Hepatocyte (in vitro differentiated cells): ENCODE data around the gene MRFAP1L1. TPM values are rescaled to one million over a fixed set of nuclear protein-coding genes. Genes with fewer than 3 reads are reported as not detected.

Source experiments
- DNase-seq: peaks from one replicate; pipeline ENCODE4 v3.0.0-alpha.2; 2016; ENCODE audit warnings: low spot score
- H2AFZ ChIP-seq: fragments of 200-600 bp; sonication (generic); 2 replicates; pipeline ENCODE4 v1.6.0; 2016; ENCODE audit warnings: antibody characterized with exemption, mild to moderate bottlenecking
- H3K27ac ChIP-seq: fragments of 200-600 bp; sonication (generic); 2 replicates; pipeline ENCODE4 v1.5.1; 2016; ENCODE audit warnings: mild to moderate bottlenecking
- H3K27me3 ChIP-seq: fragments of 200-600 bp; sonication (generic); 2 replicates; pipeline ENCODE4 v1.6.1; 2016
- H3K36me3 ChIP-seq: fragments of 200-600 bp; sonication (generic); replicated peaks from 2 replicates; pipeline ENCODE4 v1.5.1; 2016; ENCODE audit warnings: low read depth; ENCODE audit not compliant: insufficient read depth
- H3K4me1 ChIP-seq: fragments of 200-600 bp; sonication (generic); 2 replicates; pipeline ENCODE4 v1.5.1; 2016; ENCODE audit warnings: mild to moderate bottlenecking, moderate library complexity; ENCODE audit not compliant: insufficient read depth
- H3K4me2 ChIP-seq: fragments of 200-600 bp; sonication (generic); 2 replicates; pipeline ENCODE4 v1.6.0; 2016
- H3K4me3 ChIP-seq: fragments of 200-600 bp; sonication (generic); 2 replicates; pipeline ENCODE4 v1.5.1; 2016; ENCODE audit warnings: mild to moderate bottlenecking
- H3K79me2 ChIP-seq: fragments of 200-600 bp; sonication (generic); 2 replicates; pipeline ENCODE4 v1.6.0; 2017; ENCODE audit warnings: mild to moderate bottlenecking
- H3K9me2 ChIP-seq: fragments of 200-600 bp; sonication (generic); replicated peaks from 2 replicates; pipeline ENCODE4 v1.6.0; 2017; ENCODE audit warnings: mild to moderate bottlenecking; ENCODE audit not compliant: insufficient read depth
- H3K9me3 ChIP-seq: fragments of 200-600 bp; sonication (generic); 2 replicates; pipeline ENCODE4 v1.5.1; 2016; ENCODE audit warnings: low read depth, mild to moderate bottlenecking
- H4K20me1 ChIP-seq: fragments of 200-600 bp; sonication (generic); 2 replicates; pipeline ENCODE4 v1.6.0; 2016; ENCODE audit warnings: mild to moderate bottlenecking; ENCODE audit not compliant: insufficient read depth, poor library complexity, severe bottlenecking
- EZH2 ChIP-seq: fragments of 200-600 bp; sonication (generic); IDR thresholded peaks from 2 replicates; pipeline ENCODE4 v1.6.1; 2016; ENCODE audit warnings: antibody characterized with exemption, mild to moderate bottlenecking, borderline replicate concordance
- EZH2phosphoT487 ChIP-seq: fragments of 200-600 bp; sonication (generic); IDR thresholded peaks from one replicate; pipeline ENCODE4 v1.6.1; 2018; ENCODE audit warnings: antibody characterized with exemption, mild to moderate bottlenecking, low read depth, moderate library complexity; ENCODE audit not compliant: unreplicated experiment, severe bottlenecking
- WGBS: methylation state at CpG from one replicate; pipeline ENCODE4 v1.1.6; 2016; ENCODE audit warnings: low lambda C conversion rate; ENCODE audit errors: missing lambda C conversion rate; 5-methylcytosine and 5-hydroxymethylcytosine counted together
- polyA plus RNA-seq: library from polyadenylated mRNA; unstranded; fragments of >200 nt; fragmentation: Nextera tagmentation; extraction: Ambion mirVana; gene quantifications from 2 replicates; pipeline ENCODE4 v1.2.1, GENCODE V29; 2016
- total RNA-seq: library from RNA; depleted of rRNA; stranded (reverse); fragments of >200 nt; gene quantifications from 2 replicates; pipeline ENCODE4 v1.2.3, GENCODE V29; 2014
- TF ChIP-seq, protein P1 (sequence below): fragments of 200-600 bp; sonication (generic); IDR thresholded peaks from 2 replicates; pipeline ENCODE4 v1.5.1; 2016; ENCODE audit warnings: antibody characterized with exemption, mild to moderate bottlenecking; ENCODE audit not compliant: poor library complexity

Gene MRFAP1L1
- total and polyA plus RNA-seq, 2 experiments from 2014 or later: 60.8 to 84.9 TPM

DNA sequence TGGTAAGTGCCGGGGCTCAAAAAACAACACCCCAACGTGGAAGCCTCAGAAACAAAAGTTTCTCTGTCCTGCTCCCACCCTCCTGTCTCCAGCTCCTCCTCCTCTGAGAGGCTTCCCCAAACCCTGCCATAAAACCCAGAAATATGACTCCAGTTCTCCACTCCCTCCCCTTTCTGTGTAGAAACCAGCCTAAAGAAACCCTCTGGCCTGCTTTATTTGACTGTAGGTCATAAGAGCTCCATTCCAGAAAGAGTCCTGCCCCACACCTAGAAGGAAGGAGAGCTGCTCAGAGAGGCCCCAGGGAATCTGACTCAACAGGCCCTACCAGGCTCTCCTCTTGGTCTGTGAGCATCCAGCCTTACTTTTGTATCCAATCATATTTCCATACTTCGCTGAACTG, 16.9 kb downstream of the MRFAP1L1 start:
- Histone ChIP-seq H3K27me3 (no peaks in the 10 kb centered on the region), H3K36me3 (no peaks in the 10 kb centered on the region), H4K20me1 (no peaks in the 10 kb centered on the region), H3K4me1 (peaks cover 61% of the 10 kb centered on the region), H2AFZ (no peak overlapping the region), H3K27ac (peak overlapping the region; percentile 96), H3K9me2 (no peaks in the 10 kb centered on the region), H3K79me2 (peaks cover 25% of the 10 kb centered on the region), H3K9me3 (no peaks in the 10 kb centered on the region), H3K4me3 (no peak overlapping the region), H3K4me2 (peak overlapping the region; percentile 38)
- DNase-seq: peak; percentile 57
- WGBS: 41% methylated on average over 3 of the region's 3 CpGs
- TF ChIP-seq EZH2phosphoT487 (no peak), EZH2 (no peak)
- TF ChIP-seq, protein P1, sequence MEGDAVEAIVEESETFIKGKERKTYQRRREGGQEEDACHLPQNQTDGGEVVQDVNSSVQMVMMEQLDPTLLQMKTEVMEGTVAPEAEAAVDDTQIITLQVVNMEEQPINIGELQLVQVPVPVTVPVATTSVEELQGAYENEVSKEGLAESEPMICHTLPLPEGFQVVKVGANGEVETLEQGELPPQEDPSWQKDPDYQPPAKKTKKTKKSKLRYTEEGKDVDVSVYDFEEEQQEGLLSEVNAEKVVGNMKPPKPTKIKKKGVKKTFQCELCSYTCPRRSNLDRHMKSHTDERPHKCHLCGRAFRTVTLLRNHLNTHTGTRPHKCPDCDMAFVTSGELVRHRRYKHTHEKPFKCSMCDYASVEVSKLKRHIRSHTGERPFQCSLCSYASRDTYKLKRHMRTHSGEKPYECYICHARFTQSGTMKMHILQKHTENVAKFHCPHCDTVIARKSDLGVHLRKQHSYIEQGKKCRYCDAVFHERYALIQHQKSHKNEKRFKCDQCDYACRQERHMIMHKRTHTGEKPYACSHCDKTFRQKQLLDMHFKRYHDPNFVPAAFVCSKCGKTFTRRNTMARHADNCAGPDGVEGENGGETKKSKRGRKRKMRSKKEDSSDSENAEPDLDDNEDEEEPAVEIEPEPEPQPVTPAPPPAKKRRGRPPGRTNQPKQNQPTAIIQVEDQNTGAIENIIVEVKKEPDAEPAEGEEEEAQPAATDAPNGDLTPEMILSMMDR: no peak

DNA sequence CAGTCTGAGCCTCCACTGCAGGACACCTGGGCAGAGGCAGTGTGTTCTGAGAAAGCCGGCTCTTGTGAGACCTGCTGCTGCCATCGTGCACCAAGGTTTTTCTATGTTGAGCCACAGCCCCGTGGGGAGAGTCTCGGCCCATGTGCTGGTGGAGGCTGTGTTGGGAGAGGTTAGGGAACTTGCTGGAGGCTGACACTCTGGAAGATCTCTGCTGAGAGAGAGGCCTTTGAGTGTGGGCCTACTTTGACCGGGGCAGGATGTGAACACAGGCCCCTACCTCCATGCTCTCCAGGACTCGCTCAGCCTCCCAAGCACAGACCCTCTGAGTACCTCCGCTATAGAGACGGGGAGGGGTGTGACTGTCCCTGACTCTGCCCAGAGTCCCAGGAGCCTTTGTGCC, 17.3 kb downstream of the MRFAP1L1 start:
- Histone ChIP-seq H3K4me1 (peaks cover 63% of the 10 kb centered on the region), H3K27ac (peak overlapping the region; percentile 96), H3K9me3 (no peaks in the 10 kb centered on the region), H3K79me2 (peaks cover 23% of the 10 kb centered on the region), H3K9me2 (no peaks in the 10 kb centered on the region), H3K4me2 (no peak overlapping the region), H2AFZ (no peak overlapping the region), H3K36me3 (no peaks in the 10 kb centered on the region), H4K20me1 (no peaks in the 10 kb centered on the region), H3K4me3 (no peak overlapping the region), H3K27me3 (no peaks in the 10 kb centered on the region)
- TF ChIP-seq EZH2 (no peak), EZH2phosphoT487 (no peak)
- TF ChIP-seq, protein P1: no peak
- no peak for DNase-seq
- 75% methylated on average over 8 of the region's 8 CpGs for WGBS

DNA sequence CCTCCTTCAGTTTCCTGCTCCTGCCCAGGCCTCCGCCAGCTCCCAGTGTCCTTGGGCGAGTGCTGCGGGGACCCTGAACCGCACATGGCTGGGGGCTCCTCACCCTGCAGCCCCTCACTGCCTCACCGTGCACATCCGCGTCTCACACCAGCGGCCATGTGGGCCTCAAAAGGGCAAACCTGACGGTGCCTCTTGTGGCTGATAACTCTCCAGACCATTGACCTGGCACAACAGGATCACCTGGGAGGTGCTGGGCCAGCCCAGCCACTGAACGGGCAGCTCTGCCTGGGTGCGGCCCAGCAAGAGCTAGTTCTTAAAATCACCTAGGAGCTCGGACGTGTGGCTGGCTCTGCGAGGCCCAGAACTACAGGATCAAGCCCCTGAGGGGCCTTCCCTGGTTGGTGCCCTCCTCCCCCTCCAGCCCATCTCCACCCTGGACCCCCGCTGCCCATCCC, 20.1 kb downstream of the MRFAP1L1 start:
- H3K36me3 ChIP-seq: no peaks in the 10 kb centered on the region
- TF ChIP-seq EZH2 (no peak), EZH2phosphoT487 (no peak)
- TF ChIP-seq, protein P1: no peak
- peaks cover 18% of the 10 kb centered on the region for H3K79me2 ChIP-seq
- peak overlapping the region; percentile 94 for H3K27ac ChIP-seq
- no peaks in the 10 kb centered on the region for H3K27me3 ChIP-seq
- H3K4me3 ChIP-seq: no peak overlapping the region
- H3K4me2 ChIP-seq: peak overlapping the region; percentile 63
- H3K9me3 ChIP-seq: no peaks in the 10 kb centered on the region
- WGBS: 71% methylated on average over 13 of the region's 15 CpGs
- no peaks in the 10 kb centered on the region for H4K20me1 ChIP-seq
- H2AFZ ChIP-seq: peak overlapping the region; percentile 10
- peak; percentile 31 for DNase-seq
- H3K9me2 ChIP-seq: no peaks in the 10 kb centered on the region
- H3K4me1 ChIP-seq: peaks cover 44% of the 10 kb centered on the region

DNA sequence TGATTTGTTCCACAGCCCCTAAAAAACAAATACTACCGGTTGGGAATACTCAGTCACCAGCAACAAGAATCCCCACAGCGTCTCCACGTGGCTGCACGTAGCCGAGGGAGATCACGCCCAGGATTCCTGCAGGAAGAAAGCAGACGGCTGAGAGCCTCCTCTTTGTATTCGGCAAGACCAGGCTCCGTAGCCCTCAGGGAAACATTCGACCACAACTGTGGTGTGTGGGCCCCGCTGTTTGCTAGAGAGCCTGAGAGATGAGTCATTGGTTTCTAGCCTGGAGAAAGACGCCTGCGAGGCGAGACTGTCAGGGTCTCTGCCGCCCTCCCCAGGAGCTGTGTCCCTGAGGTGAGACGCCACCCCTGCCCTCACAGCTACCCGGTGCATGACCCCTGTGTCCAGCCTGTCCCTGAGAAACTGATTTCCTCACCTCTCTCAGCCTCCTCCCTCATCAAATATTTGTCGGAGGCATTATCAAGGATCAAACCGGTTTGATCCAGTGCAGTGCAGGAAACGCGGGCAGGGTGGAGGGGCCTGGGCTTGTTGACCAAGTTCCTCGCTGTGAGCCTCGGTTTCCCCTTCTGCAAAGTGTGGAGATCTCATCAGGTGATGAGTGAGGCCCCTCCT, 20.7 kb downstream of the MRFAP1L1 start:
- 13% methylated on average over 23 of the region's 23 CpGs for WGBS
- TF ChIP-seq, protein P1: peak; percentile 19
- TF ChIP-seq EZH2: no peak
- Histone ChIP-seq H3K36me3 (no peaks in the 10 kb centered on the region), H3K4me1 (peaks cover 44% of the 10 kb centered on the region), H3K27me3 (no peaks in the 10 kb centered on the region), H3K27ac (peak overlapping the region; percentile 94), H3K4me3 (no peak overlapping the region), H3K79me2 (peaks cover 14% of the 10 kb centered on the region), H3K9me3 (no peaks in the 10 kb centered on the region), H3K4me2 (peak overlapping the region; percentile 63), H3K9me2 (no peaks in the 10 kb centered on the region), H2AFZ (peak overlapping the region; percentile 10), H4K20me1 (no peaks in the 10 kb centered on the region)
- peak; percentile 90 for DNase-seq
